H9 (cell line): Measurements from ENCODE around the gene ERAL1. TPM values are rescaled to one million over a fixed set of nuclear protein-coding genes. Genes with fewer than 3 reads are reported as not detected.
A peak's percentile ranks its signal among the peaks of the same experiment; 100 is the strongest.

Experiments used
- DNase-seq: peaks from one replicate; pipeline ENCODE4 v3.0.0-alpha.2; 2017
- H2AFZ ChIP-seq: one replicate; pipeline ENCODE4 v1.6.1; 2013; ENCODE audit warnings: mild to moderate bottlenecking, low read length, control low read depth, moderate library complexity
- H2AK5ac ChIP-seq: 2 replicates; pipeline ENCODE4 v1.6.1; 2013; ENCODE audit warnings: low read length, control low read depth, mixed read lengths; ENCODE audit not compliant: insufficient read length
- H2BK120ac ChIP-seq: one replicate; pipeline ENCODE4 v1.6.1; 2013; ENCODE audit warnings: low read depth, mild to moderate bottlenecking, low read length, control low read depth, inconsistent platforms; ENCODE audit not compliant: poor library complexity, severe bottlenecking
- H2BK12ac ChIP-seq: 2 replicates; pipeline ENCODE4 v1.6.1; 2013; ENCODE audit warnings: low read length, control low read depth, mixed read lengths, low read depth; ENCODE audit not compliant: insufficient read length
- H2BK15ac ChIP-seq: 2 replicates; pipeline ENCODE4 v1.6.1; 2013; ENCODE audit warnings: low read depth, low read length, control low read depth
- H2BK20ac ChIP-seq: one replicate; pipeline ENCODE4 v1.6.1; 2013; ENCODE audit warnings: low read depth, mild to moderate bottlenecking, low read length, control low read depth, inconsistent platforms; ENCODE audit not compliant: poor library complexity, severe bottlenecking
- H2BK5ac ChIP-seq: 2 replicates; pipeline ENCODE4 v1.6.1; 2013; ENCODE audit warnings: low read length, control low read depth, mixed read lengths; ENCODE audit not compliant: insufficient read length
- H3K14ac ChIP-seq: 2 replicates; pipeline ENCODE4 v1.6.1; 2013; ENCODE audit warnings: low read length, control low read depth; ENCODE audit not compliant: insufficient read depth
- H3K18ac ChIP-seq: 2 replicates; pipeline ENCODE4 v1.6.1; 2013; ENCODE audit warnings: low read depth, mild to moderate bottlenecking, mixed read lengths, low read length, control low read depth; ENCODE audit not compliant: insufficient read length
- H3K23ac ChIP-seq: 2 replicates; pipeline ENCODE4 v1.6.1; 2013; ENCODE audit warnings: low read length, control low read depth, mixed read lengths, low read depth; ENCODE audit not compliant: insufficient read length
- H3K23me2 ChIP-seq: 2 replicates; pipeline ENCODE4 v1.6.1; 2013; ENCODE audit warnings: low read depth, mild to moderate bottlenecking, mixed read lengths, low read length, control low read depth; ENCODE audit not compliant: insufficient read length, poor library complexity, severe bottlenecking
- H3K27ac ChIP-seq: 2 replicates; pipeline ENCODE4 v1.5.1; 2013; ENCODE audit warnings: low read length, control low read depth, mixed read lengths, low read depth; ENCODE audit not compliant: insufficient read length
- H3K27me3 ChIP-seq: 2 replicates; pipeline ENCODE4 v1.6.1; 2013; ENCODE audit warnings: low read length, control low read depth, inconsistent platforms; ENCODE audit not compliant: insufficient read depth
- H3K4ac ChIP-seq: 2 replicates; pipeline ENCODE4 v1.6.1; 2013; ENCODE audit warnings: low read depth, mild to moderate bottlenecking, control low read depth, inconsistent platforms, low read length, moderate library complexity
- H3K4me1 ChIP-seq: 2 replicates; pipeline ENCODE4 v1.6.1; 2013; ENCODE audit warnings: low read length, control low read depth, inconsistent platforms; ENCODE audit not compliant: insufficient read depth
- H3K4me2 ChIP-seq: 2 replicates; pipeline ENCODE4 v1.6.1; 2013; ENCODE audit warnings: low read length, control low read depth, mixed read lengths; ENCODE audit not compliant: insufficient read length, insufficient read depth
- H3K56ac ChIP-seq: 2 replicates; pipeline ENCODE4 v1.6.1; 2013; ENCODE audit warnings: low read depth, mild to moderate bottlenecking, mixed read lengths, low read length, control low read depth; ENCODE audit not compliant: insufficient read length
- H3K79me1 ChIP-seq: 2 replicates; pipeline ENCODE4 v1.6.1; 2013; ENCODE audit warnings: low read depth, mild to moderate bottlenecking, moderate library complexity, low read length, control low read depth, inconsistent platforms; ENCODE audit not compliant: insufficient read depth, poor library complexity, severe bottlenecking
- H3K79me2 ChIP-seq: 2 replicates; pipeline ENCODE4 v1.6.1; 2013; ENCODE audit warnings: low read length, control low read depth, inconsistent platforms; ENCODE audit not compliant: insufficient read depth
- H3K9ac ChIP-seq: 2 replicates; pipeline ENCODE4 v1.6.1; 2013; ENCODE audit warnings: low read length, control low read depth, mixed read lengths; ENCODE audit not compliant: insufficient read length; ENCODE audit errors: extremely low read depth
- H3K9me3 ChIP-seq: one replicate; pipeline ENCODE4 v1.6.1; 2013; ENCODE audit warnings: low read depth, low read length, inconsistent platforms; ENCODE audit not compliant: control insufficient read depth
- H3T11ph ChIP-seq: one replicate; pipeline ENCODE4 v1.6.1; 2013; ENCODE audit warnings: mild to moderate bottlenecking, low read length, control low read depth, inconsistent platforms
- H4K20me1 ChIP-seq: one replicate; pipeline ENCODE4 v1.6.1; 2013; ENCODE audit not compliant: control insufficient read depth, insufficient read length, insufficient read depth
- H4K5ac ChIP-seq: 2 replicates; pipeline ENCODE4 v1.6.1; 2013; ENCODE audit warnings: low read depth, mild to moderate bottlenecking, mixed read lengths, low read length, control low read depth; ENCODE audit not compliant: insufficient read length
- H4K8ac ChIP-seq: replicated peaks from 2 replicates; pipeline ENCODE4 v1.6.1; 2013; ENCODE audit warnings: low read length, control low read depth, mixed read lengths, low read depth; ENCODE audit not compliant: insufficient read length
- H4K91ac ChIP-seq: 2 replicates; pipeline ENCODE4 v1.6.1; 2013; ENCODE audit warnings: low read depth, mild to moderate bottlenecking, moderate library complexity, mixed read lengths, low read length, control low read depth; ENCODE audit not compliant: insufficient read length
- H3K27ac Mint-ChIP-seq, 3 experiments: 2 replicates in 2 of 3; 3 replicates in 1 of 3; pipeline ENCODE4 v1.8.0; 2020 to 2021; ENCODE audit warnings: mixed read lengths in 3 of 3, mild to moderate bottlenecking in 1 of 3, moderate library complexity in 1 of 3
- H3K27me3 Mint-ChIP-seq: 2 replicates; pipeline ENCODE4 v1.8.0; 2021; ENCODE audit warnings: low read depth, mild to moderate bottlenecking, moderate library complexity, mixed read lengths
- H3K36me3 Mint-ChIP-seq, 3 experiments: 2 replicates in 2 of 3; 3 replicates in 1 of 3; pipeline ENCODE4 v1.8.0; 2020 to 2021; ENCODE audit warnings: low read depth in 3 of 3, mixed read lengths in 3 of 3; ENCODE audit not compliant: insufficient read depth in 1 of 3
- H3K4me1 Mint-ChIP-seq, 2 experiments: 2 replicates each; pipeline ENCODE4 v1.8.0; 2020; ENCODE audit warnings: mixed read lengths in 2 of 2
- H3K4me3 Mint-ChIP-seq, 2 experiments: 2 replicates in 1 of 2; 3 replicates in 1 of 2; pipeline ENCODE4 v1.8.0; 2020 to 2021; ENCODE audit warnings: mild to moderate bottlenecking in 2 of 2, mixed read lengths in 2 of 2, moderate library complexity in 1 of 2
- H3K9me3 Mint-ChIP-seq, 2 experiments: 2 replicates in 1 of 2; 3 replicates in 1 of 2; pipeline ENCODE4 v1.8.0; 2020; ENCODE audit warnings: mild to moderate bottlenecking in 2 of 2, mixed read lengths in 2 of 2, moderate library complexity in 1 of 2
- CTCF ChIP-seq: fragments of 200-600 bp; sonication (generic); conservative IDR thresholded peaks from 3 replicates; pipeline ENCODE4 v1.8.0; 2021; ENCODE audit warnings: antibody characterized with exemption, mild to moderate bottlenecking
- WGBS: extraction: QIAGEN DNeasy Blood & Tissue Kit; methylation state at CpG from one replicate; pipeline ENCODE4 v1.1.7; 2013; ENCODE audit warnings: missing lambda C conversion rate, low lambda C conversion rate, mixed read lengths; ENCODE audit not compliant: insufficient read length; ENCODE audit errors: extremely low coverage; 5-methylcytosine and 5-hydroxymethylcytosine counted together
- total RNA-seq: library from RNA; stranded (reverse); gene quantifications from 2 replicates; pipeline ENCODE4 v1.2.1, GENCODE V29; 2021

ERAL1 gene
- total RNA-seq, 1 experiment from 2014 or later = 67.8 TPM

GRCh38 chr17:28878981-28879380, 24.2 kb downstream of the ERAL1 start:
- Histone ChIP-seq H3K27ac (no peak overlapping the region), H3K27me3 (no peaks in the 10 kb centered on the region), H4K91ac (no peak overlapping the region), H3K9me3 (no peaks in the 10 kb centered on the region), H3K4me1 (no peaks in the 10 kb centered on the region), H2BK120ac (no peak overlapping the region), H4K8ac (no peak overlapping the region), H4K5ac (no peak overlapping the region), H3K23ac (no peak overlapping the region), H3K14ac (no peak overlapping the region), H2AK5ac (no peak overlapping the region), H3K79me2 (no peaks in the 10 kb centered on the region), H3K23me2 (no peaks in the 10 kb centered on the region), H3K79me1 (no peaks in the 10 kb centered on the region), H3K4ac (no peak overlapping the region), H4K20me1 (no peaks in the 10 kb centered on the region), H3T11ph (no peak overlapping the region), H3K56ac (no peak overlapping the region), H2BK12ac (no peak overlapping the region), H3K4me2 (no peak overlapping the region), H2AFZ (no peak overlapping the region), H2BK15ac (no peak overlapping the region), H3K9ac (no peak overlapping the region), H3K18ac (no peak overlapping the region), H2BK20ac (no peak overlapping the region), H2BK5ac (no peak overlapping the region)
- Mint-ChIP-seq H3K27ac (peak overlapping the region in 2 of 3 experiments; percentile 76 to 79; a peak in 3 of 7 replicates), H3K4me3 (0 out of 5 replicates have a peak overlapping the region, but pooled peaks of 1 of the 2 experiments have one; percentile 9), H3K4me1 (peaks cover 3 to 5% of the 10 kb centered on the region in 2 experiments), H3K27me3 (no peaks in the 10 kb centered on the region), H3K9me3 (peaks cover 4 to 6% of the 10 kb centered on the region in 2 experiments; a peak in 3 of 5 replicates), H3K36me3 (peaks cover 25 to 56% (median 52%) of the 10 kb centered on the region in 3 experiments; a peak in 6 of 7 replicates)
- peak; percentile 94 for DNase-seq
- TF ChIP-seq CTCF = peak; percentile 79
- no CpG with 5 or more reads among the region's 4 CpGs for WGBS
